ENCODE data around the gene TMEM69. TPM values are rescaled to one million over a fixed set of nuclear protein-coding genes. Genes with fewer than 3 reads are reported as not detected.
"Not testable (repeated sequence)": the region's sequence is repeated elsewhere in the genome, so short reads cannot be mapped to it uniquely, and the experiment has no call there.

TMEM69 gene
- total RNA-seq, 1 donor from 2014 or later: 8.3 TPM

GRCh38 chr1:45686288-45687013 lies 1.5 kb upstream of the TMEM69 start, which contains the start of gene GPBP1L1:
Gene GPBP1L1, minus strand, starts transcription at chr1:45686533. Its CDS starts 27,446 bp downstream, at chr1:45659087.
- no peaks in the 10 kb centered on the region for H3K27me3 ChIP-seq
- peak within 1 kb of the TSS; percentile 71 to 89 for H3K4me3 ChIP-seq
- intact Hi-C loops (cut with DNase I): loop anchor here (1.0 to 10.0 kb wide), 11 partner anchors 64 to 1014 kb away; partner anchors contain the start of genes ARMH1, IPP, LRRC41 and MAST2
- no peaks in the 10 kb centered on the region for H3K9me3 ChIP-seq
- peaks cover 0 to 22% of the 10 kb centered on the region in 2 donors for H3K4me1 ChIP-seq
- H3K27ac ChIP-seq: peak within 1 kb of the TSS; percentile 97
- TF ChIP-seq CTCF (IDR thresholded peaks at IDR 0.05): no peak
- H3K36me3 ChIP-seq: no peaks in the 10 kb centered on the region
- DNase-seq (ENCODE audit: low spot score in 2 of 2): peak; percentile 84 to 98

GRCh38 chr1:45687014-45687753 lies 797 bp upstream of the TMEM69 start:
- no peaks in the 10 kb centered on the region for H3K36me3 ChIP-seq
- DNase-seq (ENCODE audit: low spot score in 2 of 2): peak; percentile 96 to 99
- H3K4me1 ChIP-seq: peaks cover 0 to 22% of the 10 kb centered on the region in 2 donors
- intact Hi-C loops (cut with DNase I): loop anchor here (1.0 to 10.0 kb wide), 10 partner anchors 63 to 1015 kb away; partner anchors contain the start of genes ARMH1, IPP, LRRC41 and MAST2
- no peaks in the 10 kb centered on the region for H3K9me3 ChIP-seq
- no peaks in the 10 kb centered on the region for H3K27me3 ChIP-seq
- peak overlapping the region; percentile 97 for H3K27ac ChIP-seq
- no peak for TF ChIP-seq CTCF (IDR thresholded peaks at IDR 0.05)
- peak overlapping the region; percentile 71 to 89 for H3K4me3 ChIP-seq

GRCh38 chr1:45693811-45694210 lies 5.8 kb downstream of the TMEM69 start:
- H3K27ac ChIP-seq; intact Hi-C loops (cut with DNase I); H3K4me3 ChIP-seq: not testable (repeated sequence)

GRCh38 chr1:45694823-45695222 lies 6.8 kb downstream of the TMEM69 start:
- no peaks in the 10 kb centered on the region for H3K9me3 ChIP-seq
- intact Hi-C loops (cut with DNase I): no loop called here
- DNase-seq (ENCODE audit: low spot score in 2 of 2): no peak
- H3K36me3 ChIP-seq: peaks cover 10 to 41% of the 10 kb centered on the region in 2 donors
- no peaks in the 10 kb centered on the region for H3K27me3 ChIP-seq
- no peak for TF ChIP-seq CTCF (IDR thresholded peaks at IDR 0.05)
- H3K4me1 ChIP-seq: no peaks in the 10 kb centered on the region
- H3K27ac ChIP-seq: no peak overlapping the region
- no peak overlapping the region for H3K4me3 ChIP-seq

More at GRCh38 chr1:45693811-45694210, 5.8 kb downstream of the TMEM69 start:
- H3K36me3 ChIP-seq: peaks cover 10 to 34% of the 10 kb centered on the region in 2 donors
- H3K4me1 ChIP-seq; H3K27me3 ChIP-seq; H3K9me3 ChIP-seq; DNase-seq (ENCODE audit: low spot score in 2 of 2): not testable (repeated sequence)

- H3K27ac ChIP-seq: no peak overlapping the region
- H3K9me3 ChIP-seq: no peaks in the 10 kb centered on the region
- no peaks in the 10 kb centered on the region for H3K27me3 ChIP-seq
- no peak for TF ChIP-seq CTCF (IDR thresholded peaks at IDR 0.05)
- no peak for DNase-seq (ENCODE audit: low spot score in 2 of 2)
- intact Hi-C loops (cut with DNase I): no loop called here
- H3K36me3 ChIP-seq: peaks cover 8 to 20% of the 10 kb centered on the region in 2 donors
- no peak overlapping the region for H3K4me3 ChIP-seq
- H3K4me1 ChIP-seq: no peaks in the 10 kb centered on the region
These were observed 16.7 kb downstream of the TMEM69 start for GRCh38 chr1:45704637-45705036.

- Histone ChIP-seq H3K4me1 (no peaks in the 10 kb centered on the region), H3K4me3 (no peak overlapping the region), H3K36me3 (peaks cover 15 to 28% of the 10 kb centered on the region in 2 donors), H3K27me3 (no peaks in the 10 kb centered on the region), H3K9me3 (no peaks in the 10 kb centered on the region), H3K27ac (no peak overlapping the region)
- TF ChIP-seq CTCF (IDR thresholded peaks at IDR 0.05): no peak
- intact Hi-C loops (cut with DNase I): no loop called here
- DNase-seq (ENCODE audit: low spot score in 2 of 2): no peak
These were observed 25.7 kb downstream of the TMEM69 start for GRCh38 chr1:45713711-45714110.

Measured in ascending aorta (tissue), 2 donors.